HG03439 (cell line): ENCODE data around the gene MACROD2.
"Not testable (repeated sequence)": the region's sequence is repeated elsewhere in the genome, so short reads cannot be mapped to it uniquely, and the experiment has no call there.

Experiments used
- ATAC-seq: cut with Tn5 transposase; IDR thresholded peaks from one replicate; pipeline ENCODE4 v1.9.1; 2021; ENCODE audit warnings: mild to moderate bottlenecking, moderate library complexity; ENCODE audit not compliant: unreplicated experiment

MACROD2 gene

DNA sequence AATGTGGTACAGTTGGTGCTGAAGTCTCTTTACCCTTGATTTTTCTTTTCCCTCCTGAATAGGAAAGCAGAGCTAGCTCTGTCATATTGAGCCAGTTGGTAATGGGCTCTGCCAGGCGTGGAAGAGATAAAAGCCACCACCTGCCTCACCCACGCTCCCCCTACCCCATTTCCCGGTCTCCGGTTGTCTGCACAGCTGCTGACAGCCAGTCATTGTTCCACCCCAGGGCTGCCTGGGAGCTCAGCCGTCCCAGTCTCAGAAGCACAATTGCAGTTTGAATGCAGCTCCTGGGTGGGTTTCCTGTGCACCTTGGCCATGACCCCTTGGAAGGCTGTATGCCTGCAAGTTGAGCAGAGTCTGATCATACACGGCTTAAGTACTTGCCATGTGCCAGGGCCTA is 1017.2 kb downstream of the MACROD2 start:
- ATAC-seq, result no peak

DNA sequence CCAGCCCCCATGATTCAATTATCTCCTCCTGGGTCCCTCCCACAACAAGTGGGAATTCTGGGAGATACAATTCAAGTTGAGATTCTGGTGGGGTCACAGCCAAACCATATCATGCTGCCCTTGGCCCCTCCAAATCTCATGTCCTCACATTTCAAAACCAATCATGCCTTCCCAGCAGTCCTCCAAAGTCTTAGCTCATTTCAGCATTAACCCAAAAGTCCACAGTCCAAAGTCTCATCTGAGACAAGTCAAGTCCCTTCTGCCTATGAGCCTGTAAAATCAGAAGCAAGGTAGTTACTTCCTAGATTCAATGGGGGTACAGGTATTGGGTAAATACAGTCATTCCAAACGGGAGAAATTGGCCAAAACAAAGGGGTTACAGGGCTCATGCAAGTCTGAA is 1021.6 kb downstream of the MACROD2 start:
- ATAC-seq, result not testable (repeated sequence)

DNA sequence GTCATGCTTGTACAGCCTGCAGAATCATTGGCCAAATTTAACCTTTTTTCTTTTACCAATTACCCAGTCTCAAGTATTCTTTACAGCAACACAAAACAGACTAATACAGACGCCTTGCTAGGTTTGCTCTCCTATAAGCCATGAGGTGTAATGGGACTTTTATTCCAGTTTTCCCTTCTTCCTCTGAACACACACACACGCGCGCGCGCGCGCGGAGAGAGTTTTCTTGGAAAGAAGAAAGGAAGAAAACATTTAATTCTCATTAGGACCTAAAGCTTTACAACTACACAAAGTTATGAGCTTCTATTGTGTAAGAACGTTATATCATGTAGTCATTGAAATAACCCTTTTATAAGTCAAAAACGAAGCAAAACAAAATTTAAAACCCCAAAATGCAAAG is 1023.6 kb downstream of the MACROD2 start:
- no peak for ATAC-seq

DNA sequence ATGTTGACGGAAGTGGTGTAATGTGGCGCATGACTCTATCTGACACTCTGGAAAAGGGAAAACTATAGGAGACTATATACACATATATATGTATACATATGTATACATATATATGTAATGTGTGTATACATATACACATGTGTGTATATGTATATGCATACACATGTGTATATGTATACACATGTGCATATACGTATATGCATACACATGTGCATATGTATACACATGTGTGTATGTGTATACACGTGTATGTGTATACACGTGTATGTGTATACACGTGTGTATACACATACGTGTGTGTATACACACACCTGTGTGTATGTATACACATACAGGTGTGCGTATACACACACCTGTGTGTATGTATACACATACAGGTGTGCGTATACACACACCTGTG is 1025.5 kb downstream of the MACROD2 start:
- ATAC-seq, result no peak

DNA sequence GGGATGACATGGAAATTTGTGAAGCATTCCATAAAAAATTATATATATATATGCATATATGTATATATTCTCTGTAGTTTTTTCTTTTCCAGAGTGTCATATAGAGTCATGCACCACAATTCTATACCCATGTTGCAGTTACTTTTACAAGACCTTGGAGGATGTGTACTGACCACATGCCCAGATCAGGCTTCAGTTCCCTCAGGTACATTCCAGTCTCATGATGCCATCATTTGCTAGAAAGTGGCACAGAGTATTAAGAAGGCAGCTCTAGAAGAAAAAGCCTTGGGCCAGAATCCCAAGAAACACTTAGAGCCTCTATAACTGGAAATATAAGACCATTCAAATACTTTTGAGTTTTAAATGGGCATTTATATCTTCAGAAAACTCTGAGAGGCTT is 1027.6 kb downstream of the MACROD2 start:
- no peak for ATAC-seq

DNA sequence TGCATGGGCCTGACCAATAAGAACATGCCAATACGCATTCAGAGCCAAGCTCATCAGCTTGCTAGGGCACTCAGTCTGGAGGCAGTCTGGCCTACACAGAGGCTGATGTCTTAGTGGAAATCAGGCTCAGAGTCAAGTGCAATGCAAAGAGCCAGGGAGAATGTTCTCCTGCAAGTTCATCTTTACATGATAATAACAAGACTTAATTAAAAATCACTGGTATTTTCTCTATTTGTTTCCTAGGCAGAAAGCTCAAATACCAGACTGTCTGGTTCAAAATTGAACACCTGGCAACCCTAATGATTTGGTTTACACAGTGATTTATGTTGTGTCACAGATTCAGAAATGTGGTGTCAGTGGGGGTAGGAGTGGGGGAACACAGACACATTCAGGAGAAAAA is 1031.4 kb downstream of the MACROD2 start:
- no peak for ATAC-seq

DNA sequence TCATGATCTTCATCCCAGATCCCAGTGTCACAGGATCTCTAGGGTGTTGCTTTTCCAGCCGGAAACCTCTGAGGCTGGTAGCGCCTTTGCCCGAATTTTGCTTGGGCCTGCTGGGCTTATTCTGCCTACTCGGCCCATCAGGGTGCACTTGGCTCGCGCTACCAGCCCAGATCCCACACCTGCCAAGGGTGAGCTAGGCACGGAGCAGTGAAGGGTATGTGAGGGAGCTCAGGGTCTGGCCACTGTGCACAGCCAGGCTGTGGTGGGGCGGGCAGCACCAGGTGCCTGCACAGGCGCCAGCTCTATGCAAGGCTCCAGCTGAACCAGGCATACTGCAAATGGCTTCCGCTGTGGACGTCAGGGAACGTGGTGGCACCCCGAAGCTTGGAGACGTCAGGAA is 1035.5 kb downstream of the MACROD2 start:
- ATAC-seq, result no peak

DNA sequence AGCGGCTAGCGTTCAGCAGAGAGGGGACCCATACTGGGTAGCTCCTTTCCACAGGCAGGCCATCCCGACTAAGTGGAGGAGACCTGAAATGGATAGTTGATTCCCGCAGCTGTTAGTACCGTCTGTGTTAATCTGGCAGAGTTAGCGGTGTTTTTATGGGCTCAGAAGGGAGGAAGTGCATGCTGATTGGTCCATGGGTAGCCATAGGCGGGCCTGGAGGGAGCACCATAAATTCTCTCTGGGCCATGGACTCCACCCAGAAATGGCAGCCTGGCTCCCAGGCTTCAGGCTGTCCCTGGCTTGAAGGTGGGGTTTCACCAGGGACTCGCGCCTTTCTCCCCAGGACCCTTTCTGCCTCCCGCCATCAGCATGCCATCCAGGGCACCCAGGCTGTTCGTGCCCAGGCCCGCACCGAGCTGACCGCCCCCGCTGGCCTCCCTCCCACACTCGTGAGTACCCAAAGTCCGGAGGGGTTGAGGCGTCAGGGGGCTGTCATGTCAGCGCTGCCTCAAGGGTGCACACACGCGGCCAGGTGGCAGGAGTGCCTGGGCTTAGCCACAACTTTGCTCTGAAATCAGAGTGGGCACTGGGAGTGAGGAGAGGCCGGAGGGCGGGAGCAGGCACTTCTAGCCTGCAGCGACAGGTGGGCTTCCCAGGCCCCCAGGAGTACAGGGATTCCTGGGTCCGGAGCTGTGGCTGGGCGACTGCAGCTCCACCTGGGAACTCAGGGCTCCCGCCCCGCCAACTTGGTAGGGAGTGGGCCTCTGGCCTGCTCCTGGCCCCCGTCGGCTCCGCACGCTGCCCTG is 1036.4 kb downstream of the MACROD2 start:
- no peak for ATAC-seq

DNA sequence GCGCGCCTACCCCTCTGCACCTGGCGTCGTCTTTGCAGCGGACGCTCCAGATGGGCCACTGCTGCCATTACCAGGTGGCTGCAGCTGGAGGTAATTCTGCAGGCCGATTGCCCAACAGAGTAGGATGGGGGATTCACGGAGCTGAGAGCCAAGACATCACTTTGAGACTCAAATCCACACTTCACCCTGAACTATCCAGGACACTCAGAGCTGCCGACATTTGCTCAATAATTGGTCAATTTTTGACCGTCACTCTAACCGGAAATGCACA is 1037.0 kb downstream of the MACROD2 start:
- no peak for ATAC-seq

DNA sequence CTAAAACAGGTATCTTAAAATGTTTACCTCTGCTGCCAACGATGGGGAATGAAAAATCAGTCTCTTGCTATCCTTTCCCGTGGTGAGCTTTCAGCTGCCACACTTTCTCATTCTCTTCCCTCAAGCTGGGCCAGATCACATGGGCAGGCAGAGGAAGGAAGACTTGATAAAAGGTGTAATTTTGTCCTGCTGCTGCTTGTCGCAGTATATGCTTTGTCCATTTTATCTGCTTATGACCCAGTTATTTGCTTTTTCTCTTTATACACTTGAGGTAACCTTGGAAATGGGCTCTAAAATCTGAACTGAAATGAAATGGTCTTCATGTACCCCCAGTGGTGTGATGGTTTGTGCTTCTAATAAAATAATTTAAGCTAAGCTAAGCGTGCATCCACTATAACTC is 1038.0 kb downstream of the MACROD2 start:
- ATAC-seq, result no peak

DNA sequence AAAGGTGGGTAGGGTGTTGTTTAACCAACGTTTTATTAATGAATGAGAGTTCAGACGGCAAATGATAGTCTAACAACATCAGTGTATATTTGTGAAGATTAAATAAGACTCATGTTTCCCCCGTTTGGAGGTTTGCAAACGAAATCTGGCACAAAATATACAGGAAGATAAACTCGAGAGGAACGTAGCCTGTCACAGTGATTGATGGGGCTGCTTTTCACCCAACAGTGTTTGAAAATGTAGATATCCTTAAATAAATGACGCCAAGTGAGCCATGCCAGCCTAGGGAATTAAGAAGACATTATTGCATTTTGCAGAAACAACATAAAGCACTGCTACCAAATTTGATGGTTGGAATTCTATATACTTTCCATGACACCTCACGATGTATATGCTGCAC is 1038.6 kb downstream of the MACROD2 start:
- no peak for ATAC-seq

DNA sequence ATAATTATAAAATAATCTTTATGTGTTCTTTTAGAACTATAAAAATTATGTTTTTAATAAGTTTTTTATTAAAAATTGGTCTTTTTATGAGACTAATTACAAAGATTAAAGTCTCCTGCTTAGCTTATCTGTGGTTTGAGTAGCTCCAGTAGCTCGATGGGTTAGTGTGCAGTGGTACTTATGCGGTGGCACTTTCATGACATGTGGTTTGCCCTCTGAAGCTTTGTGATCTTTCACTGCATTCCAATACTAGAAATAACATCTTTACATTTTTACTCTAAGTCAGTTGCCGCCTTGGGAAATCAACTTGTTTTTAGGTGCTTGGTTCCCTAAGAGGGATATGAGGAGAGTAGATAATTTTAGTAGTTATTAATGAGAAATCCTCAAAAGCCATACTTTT is 1041.6 kb downstream of the MACROD2 start:
- no peak for ATAC-seq

DNA sequence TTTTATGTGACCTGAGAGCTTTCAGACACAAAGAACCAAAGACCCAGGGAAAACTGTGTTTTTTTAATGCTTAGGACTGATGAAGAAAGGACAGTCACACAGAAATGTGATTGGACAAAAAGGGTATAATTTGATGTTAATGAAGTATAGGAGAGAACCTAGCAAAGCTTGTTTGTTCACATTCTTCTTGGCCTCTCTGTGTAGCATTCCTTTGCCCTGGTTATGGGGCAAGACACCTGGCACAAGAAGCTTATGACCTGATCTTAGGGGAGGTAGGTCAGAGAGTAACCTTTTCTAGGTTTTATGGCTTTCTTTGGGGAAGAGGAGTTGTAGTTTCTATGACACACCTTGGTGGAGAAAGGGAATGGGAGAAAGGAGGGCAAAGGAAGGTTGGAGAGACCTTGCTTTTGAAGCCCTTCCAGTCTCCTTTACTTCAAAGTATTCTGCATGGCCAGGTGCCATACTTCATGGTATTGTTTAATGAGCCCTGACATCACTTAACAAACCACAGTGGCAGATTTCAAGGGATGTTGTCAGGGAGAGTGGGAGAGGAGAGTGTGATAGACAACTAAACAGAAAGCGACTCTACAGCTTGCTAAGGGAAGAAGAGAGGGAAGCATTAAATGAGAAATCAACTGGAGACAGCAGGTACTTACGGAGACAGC is 1043.9 kb downstream of the MACROD2 start:
- no peak for ATAC-seq

DNA sequence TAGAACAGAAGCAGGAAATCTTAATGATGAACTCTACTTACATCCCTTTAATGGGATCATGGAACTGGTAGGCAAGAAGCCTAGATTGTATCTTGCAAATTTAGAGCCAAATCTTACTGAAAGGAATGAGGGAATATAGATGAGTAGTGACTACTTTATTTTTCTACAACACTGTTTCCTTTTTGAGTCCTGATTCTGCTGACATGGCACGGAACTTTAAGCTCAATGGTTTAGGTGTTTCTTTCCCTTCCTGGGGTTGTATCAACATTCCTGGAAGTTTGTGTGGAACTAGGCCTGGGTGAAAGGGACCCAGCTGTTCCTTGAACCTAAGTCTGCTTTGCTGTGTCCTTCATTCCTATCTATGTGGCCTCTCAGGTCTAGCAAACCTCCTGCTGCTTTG is 1047.4 kb downstream of the MACROD2 start:
- no peak for ATAC-seq

DNA sequence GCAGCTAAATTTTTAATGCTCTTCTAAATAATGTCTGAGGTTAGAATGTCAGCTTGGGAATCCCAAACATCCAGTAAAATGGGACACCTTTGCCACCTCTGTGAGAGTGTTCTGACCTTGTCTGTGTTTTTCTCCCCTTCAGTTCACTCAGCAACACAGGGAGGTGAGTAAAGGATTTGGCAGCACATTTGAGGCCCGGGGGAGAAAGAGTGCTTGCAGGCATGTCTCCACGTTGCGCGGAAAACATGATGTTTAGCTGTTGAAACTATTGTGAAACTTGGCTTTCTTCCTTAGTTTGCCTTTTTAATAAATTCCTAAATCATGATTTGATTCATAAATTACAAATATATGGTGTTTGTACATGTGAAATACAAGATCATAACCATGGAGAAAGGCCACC is 1049.9 kb downstream of the MACROD2 start:
- ATAC-seq, result no peak

DNA sequence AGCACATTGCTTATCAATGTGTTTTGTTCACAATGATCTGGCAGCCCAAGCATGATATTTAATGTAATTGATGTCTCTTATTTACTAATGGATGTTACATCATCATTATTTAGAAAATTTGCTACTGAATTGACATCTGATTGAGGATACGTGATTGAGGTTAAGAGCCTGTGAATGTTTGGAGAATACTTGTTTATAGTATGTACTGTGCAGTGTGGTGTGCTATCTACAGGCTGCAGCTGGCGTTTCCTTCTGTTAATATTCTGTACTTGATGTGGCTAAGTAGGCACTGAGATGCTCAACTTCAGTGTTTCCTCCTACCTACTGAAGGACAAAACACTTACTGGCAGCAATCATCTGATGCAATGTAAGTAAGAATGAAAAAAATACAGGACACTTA is 1051.7 kb downstream of the MACROD2 start:
- ATAC-seq, result no peak

DNA sequence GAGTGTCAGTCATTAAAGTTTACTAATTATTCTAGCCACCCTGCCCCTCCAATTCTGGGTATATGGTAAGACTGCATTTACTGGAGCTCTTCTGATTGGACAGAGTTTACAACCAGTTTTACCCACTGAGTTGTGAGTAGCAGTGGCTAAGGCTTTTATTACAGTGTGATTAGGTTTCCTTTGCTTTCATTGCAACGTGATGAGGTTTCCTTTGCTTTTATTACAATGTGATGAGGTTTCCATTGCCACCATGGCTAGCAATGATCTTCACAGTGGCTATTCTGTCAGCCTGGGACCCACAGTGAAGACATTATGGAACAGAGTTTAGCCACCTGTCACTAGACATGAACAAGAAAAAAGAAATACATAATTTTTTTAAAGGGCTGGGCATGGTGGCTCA is 1052.3 kb downstream of the MACROD2 start:
- ATAC-seq, result no peak

DNA sequence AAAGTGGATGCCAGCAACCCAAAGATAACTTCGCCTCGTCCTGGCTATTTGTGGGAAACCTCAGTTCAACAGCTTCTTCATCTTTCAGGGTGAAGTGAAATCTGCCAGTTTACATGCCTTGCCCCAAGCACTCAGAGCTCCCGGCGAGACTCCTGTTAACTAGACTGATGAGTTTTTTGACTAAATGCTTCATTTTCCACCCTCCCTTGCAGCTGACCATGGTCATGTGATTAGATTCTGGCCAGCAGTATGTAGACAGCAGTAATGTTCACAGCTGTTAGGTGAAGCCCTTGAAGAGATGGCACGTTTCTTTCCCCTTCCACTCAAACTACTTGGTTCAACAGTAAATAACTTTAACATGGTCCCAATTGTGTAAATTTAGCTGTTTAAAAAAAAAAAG is 1060.9 kb downstream of the MACROD2 start:
- no peak for ATAC-seq

DNA sequence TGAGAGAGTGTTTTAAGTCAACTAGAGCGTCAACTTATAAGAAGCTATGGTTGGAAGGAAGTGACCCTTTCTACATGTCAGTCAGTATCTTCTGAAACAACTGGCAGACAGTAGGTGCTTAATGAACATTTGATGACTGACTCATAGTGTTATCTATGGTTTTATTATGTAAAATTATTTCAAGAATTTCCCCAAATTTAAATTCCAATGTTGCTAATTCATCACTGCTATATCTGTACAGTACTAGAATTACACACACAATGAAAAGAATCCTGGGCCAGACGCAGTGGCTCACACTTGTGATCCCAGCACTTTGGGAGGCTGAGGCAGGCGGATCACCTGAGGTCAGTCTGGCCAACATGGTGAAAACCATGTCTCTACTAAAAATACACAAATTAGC is 1063.5 kb downstream of the MACROD2 start:
- ATAC-seq, result no peak

DNA sequence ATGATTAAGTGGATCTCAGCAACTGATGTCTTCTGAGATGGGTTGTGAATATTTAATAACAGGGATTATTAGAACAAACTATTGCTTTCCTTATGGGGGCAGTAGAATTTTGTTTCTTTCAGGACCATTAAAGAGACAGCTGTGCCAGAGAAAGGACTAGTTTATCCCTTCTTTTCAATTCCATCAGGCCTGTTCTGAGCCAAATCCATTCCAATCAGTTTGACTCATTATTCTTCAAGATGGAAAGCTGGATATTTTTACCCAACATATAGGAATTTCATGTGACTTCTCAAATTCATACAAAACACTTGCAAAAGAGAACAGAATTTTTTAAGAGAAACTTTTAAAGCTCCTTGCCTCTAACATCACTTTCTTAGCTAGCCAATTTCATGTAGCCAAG is 1064.1 kb downstream of the MACROD2 start:
- no peak for ATAC-seq

DNA sequence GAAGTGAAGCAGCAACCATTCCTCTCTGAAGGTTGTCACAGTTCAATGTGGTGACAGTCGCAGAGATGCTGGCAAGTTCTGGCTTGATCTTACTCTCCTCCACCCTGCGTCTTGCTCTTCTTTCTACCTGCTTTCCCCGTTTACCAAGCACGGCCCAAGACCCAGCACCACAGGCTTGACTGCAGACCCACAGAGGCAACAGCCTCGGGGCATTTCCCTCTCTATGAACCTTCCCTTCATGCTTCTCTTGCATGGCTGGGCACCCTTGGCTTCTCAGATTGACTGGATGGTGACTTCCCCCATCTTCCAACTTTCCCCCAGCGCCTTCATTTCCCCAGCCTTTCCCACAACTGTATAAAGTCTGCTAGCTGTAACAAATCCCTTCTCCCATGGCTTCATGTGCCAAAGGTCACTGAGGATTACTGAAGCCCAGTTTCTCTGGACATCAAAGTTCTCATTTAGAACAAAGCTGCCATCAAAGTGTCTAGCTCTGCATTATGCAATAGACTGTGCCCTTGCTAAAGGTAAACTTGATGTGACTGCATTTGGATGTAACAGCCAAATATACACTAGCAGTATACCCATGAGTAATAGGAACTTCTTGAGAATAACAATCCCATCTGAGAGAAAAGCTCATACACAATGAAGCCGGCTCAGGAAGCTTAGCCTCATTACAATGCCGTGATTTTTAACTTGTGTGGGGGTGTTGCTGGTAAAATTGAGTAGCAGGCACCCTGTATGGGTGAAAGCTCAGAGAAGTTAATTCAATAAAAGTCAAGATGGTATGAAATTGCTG is 1065.1 kb downstream of the MACROD2 start:
- ATAC-seq, result no peak

DNA sequence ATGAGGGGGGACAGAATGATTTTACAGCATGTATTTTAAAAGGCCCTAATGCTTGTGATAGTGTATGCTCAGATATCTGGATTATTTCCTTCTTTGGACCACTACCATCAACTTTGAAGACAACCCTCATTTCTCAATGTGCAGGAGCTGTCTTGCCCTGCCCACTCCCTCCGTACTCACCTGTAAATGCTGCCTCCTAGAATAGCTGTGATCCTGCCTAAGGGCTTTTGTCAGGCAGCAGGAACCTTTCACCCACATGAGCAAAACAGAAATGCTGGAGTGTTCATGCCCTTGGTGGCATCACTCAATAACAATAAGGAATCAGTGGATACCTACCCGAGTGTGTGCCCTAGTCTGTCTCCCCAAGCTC is 1065.7 kb downstream of the MACROD2 start:
- ATAC-seq, result no peak
